Measurements from ENCODE around the gene CFI. TPM values are rescaled to one million over a fixed set of nuclear protein-coding genes. Genes with fewer than 3 reads are reported as not detected.

CFI gene
- total and polyA plus RNA-seq, 9 of the 15 experiments (the other 6 are each of a cell fraction or from before 2014, with no cell fraction given) = 0.30 to 8.4 (median 0.95) TPM

- ChIA-PET POLR2A (interaction anchor here (1.0 kb wide), 1 partner anchor 8 kb away, joined by 3 read pairs; no protein-coding TSS in a partner anchor), CTCF (ENCODE audit: low intra/inter-chr PET ratio) (interaction anchor here (0.8 to 1.7 kb wide), 4 partner anchors 96 to 377 kb away, joined by 3 to 7 read pairs (median 4); partner anchors contain the start of gene CASP6)
- Histone ChIP-seq H3K4me2 (ENCODE audit: insufficient read depth, low read length) (no peak overlapping the region), H3K9me1 (ENCODE audit: control insufficient read depth, insufficient read depth, low read length) (no peaks in the 10 kb centered on the region), H2AFZ (ENCODE audit: low read depth, low read length) (no peak overlapping the region), H3K79me2 (ENCODE audit: control insufficient read depth, insufficient read depth, low read length) (no peaks in the 10 kb centered on the region), H4K20me1 (replicated peaks; ENCODE audit: control insufficient read depth, insufficient read depth, low read length) (no peaks in the 10 kb centered on the region), H3K4me3 (no peak overlapping the region), H3K9ac (ENCODE audit: insufficient read depth in 1 of 2, low read depth in 2 of 2, low read length in 2 of 2) (no peak overlapping the region), H3K36me3 (ENCODE audit: control insufficient read depth, insufficient read depth, low read length) (no peaks in the 10 kb centered on the region), H3K4me1 (replicated peaks in 1 of 2; ENCODE audit: control insufficient read depth in 2 of 2, insufficient read depth in 2 of 2, low read length in 2 of 2) (no peaks in the 10 kb centered on the region; a peak in 3 of 5 replicates), H3K27me3 (ENCODE audit: control insufficient read depth in 2 of 2, insufficient read depth in 2 of 2, low read length in 2 of 2) (no peaks in the 10 kb centered on the region), H3K27ac (ENCODE audit: extremely low read depth, low read depth, low read length) (no peak overlapping the region), H3K9me3 (replicated peaks; ENCODE audit: control insufficient read depth, insufficient read depth, low read depth, low read length) (no peaks in the 10 kb centered on the region)
- in situ Hi-C loops (cut with MboI) (no loop called here), intact Hi-C loops (cut with micrococcal nuclease) (loop anchor here (5.0 kb wide), 1 partner anchor 377 kb away; no protein-coding TSS in a partner anchor)
- 0% methylated on average over 4 of the region's 4 CpGs for WGBS (ENCODE audit: insufficient coverage, low coverage, missing lambda C conversion rate)
- DNase-seq (ENCODE audit: extremely low read depth in 1 of 4, low spot score in 3 of 4) (peak in 2 of 4 experiments; percentile 29 to 57), ATAC-seq (peak; percentile 85), FAIRE-seq (peak; percentile 75)
- BruUV-seq (replicated peaks) = no TSS peak
- peak; percentile 45; the same call in 1 of the 2 replicates for TF ChIP-seq DEAF1 (CRISPR knock-in tag; IDR thresholded peaks at IDR 0.05)
- TF ChIP-seq GATAD2B (IDR thresholded peaks at IDR 0.05; ENCODE audit: borderline replicate concordance) = no peak
- TF ChIP-seq, protein P1, sequence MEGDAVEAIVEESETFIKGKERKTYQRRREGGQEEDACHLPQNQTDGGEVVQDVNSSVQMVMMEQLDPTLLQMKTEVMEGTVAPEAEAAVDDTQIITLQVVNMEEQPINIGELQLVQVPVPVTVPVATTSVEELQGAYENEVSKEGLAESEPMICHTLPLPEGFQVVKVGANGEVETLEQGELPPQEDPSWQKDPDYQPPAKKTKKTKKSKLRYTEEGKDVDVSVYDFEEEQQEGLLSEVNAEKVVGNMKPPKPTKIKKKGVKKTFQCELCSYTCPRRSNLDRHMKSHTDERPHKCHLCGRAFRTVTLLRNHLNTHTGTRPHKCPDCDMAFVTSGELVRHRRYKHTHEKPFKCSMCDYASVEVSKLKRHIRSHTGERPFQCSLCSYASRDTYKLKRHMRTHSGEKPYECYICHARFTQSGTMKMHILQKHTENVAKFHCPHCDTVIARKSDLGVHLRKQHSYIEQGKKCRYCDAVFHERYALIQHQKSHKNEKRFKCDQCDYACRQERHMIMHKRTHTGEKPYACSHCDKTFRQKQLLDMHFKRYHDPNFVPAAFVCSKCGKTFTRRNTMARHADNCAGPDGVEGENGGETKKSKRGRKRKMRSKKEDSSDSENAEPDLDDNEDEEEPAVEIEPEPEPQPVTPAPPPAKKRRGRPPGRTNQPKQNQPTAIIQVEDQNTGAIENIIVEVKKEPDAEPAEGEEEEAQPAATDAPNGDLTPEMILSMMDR (IDR thresholded peaks at IDR 0.05 in 2 of 3, conservative IDR thresholded peaks at IDR 0.05 in 1 of 3; ENCODE audit: insufficient read depth in 2 of 3, low read depth in 1 of 3, low read length in 3 of 3) = peak; percentile 49 to 68 (median 49)
- peak; percentile 81 for TF ChIP-seq GATA2 (CRISPR knock-in tag; IDR thresholded peaks at IDR 0.05)
- no peak for TF ChIP-seq ZNF143 (CRISPR knock-in tag; IDR thresholded peaks at IDR 0.05)
- TF ChIP-seq ARID2 (IDR thresholded peaks at IDR 0.05) = no peak
- TF ChIP-seq RB1 (IDR thresholded peaks at IDR 0.05; ENCODE audit: low read depth) = 0 out of 2 replicates have a peak, but pooled peaks have one; percentile 21
- TF ChIP-seq REST (IDR thresholded peaks at IDR 0.05; ENCODE audit: borderline replicate concordance) = peak; percentile 75
- no peak for TF ChIP-seq REST (CRISPR knock-in tag; IDR thresholded peaks at IDR 0.05; ENCODE audit: low read depth)
- TF ChIP-seq ZNF121 (CRISPR knock-in tag; conservative IDR thresholded peaks at IDR 0.05) = peak; percentile 40; the same call in 1 of the 2 replicates
These were observed 2.2 kb upstream of the CFI start for GRCh38 chr4:109803924-109804571.

All from K562 (cell line).